Measurements from ENCODE around the gene PAK1.

DNA sequence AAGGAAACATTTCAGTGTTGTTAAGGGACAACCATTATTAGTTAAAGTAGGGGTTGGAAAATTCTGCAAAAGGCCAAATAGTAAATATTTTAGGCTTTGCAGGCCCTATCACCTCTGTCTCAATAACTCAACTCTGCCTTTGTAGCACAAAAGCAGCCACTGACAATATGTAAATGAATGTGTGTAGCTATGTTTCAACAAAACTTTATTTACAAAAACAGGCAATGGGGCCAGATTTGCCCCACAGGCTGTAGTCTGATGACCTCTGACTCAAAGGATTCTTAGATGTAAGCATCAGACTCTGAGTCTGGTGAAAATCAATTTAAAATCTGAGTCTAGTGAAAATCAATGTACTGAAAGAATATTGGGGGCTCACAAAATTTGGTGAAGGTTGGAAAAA is 50.3 kb downstream of the PAK1 start:
- TF ChIP-seq, protein P1, sequence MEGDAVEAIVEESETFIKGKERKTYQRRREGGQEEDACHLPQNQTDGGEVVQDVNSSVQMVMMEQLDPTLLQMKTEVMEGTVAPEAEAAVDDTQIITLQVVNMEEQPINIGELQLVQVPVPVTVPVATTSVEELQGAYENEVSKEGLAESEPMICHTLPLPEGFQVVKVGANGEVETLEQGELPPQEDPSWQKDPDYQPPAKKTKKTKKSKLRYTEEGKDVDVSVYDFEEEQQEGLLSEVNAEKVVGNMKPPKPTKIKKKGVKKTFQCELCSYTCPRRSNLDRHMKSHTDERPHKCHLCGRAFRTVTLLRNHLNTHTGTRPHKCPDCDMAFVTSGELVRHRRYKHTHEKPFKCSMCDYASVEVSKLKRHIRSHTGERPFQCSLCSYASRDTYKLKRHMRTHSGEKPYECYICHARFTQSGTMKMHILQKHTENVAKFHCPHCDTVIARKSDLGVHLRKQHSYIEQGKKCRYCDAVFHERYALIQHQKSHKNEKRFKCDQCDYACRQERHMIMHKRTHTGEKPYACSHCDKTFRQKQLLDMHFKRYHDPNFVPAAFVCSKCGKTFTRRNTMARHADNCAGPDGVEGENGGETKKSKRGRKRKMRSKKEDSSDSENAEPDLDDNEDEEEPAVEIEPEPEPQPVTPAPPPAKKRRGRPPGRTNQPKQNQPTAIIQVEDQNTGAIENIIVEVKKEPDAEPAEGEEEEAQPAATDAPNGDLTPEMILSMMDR (IDR thresholded peaks at IDR 0.05) = no peak
- TF ChIP-seq ZFX (IDR thresholded peaks at IDR 0.05; ENCODE audit: borderline replicate concordance) = no peak
